CD4-positive, alpha-beta T cell treated with Interleukin-1 beta for 1 hour (primary cell): ENCODE data around the gene LHX3.

Source experiments
- DNase-seq, 2 donors: peaks; one replicate each; pipeline ENCODE4 v3.0.0-alpha.2; 2020 to 2022

LHX3 gene

DNA sequence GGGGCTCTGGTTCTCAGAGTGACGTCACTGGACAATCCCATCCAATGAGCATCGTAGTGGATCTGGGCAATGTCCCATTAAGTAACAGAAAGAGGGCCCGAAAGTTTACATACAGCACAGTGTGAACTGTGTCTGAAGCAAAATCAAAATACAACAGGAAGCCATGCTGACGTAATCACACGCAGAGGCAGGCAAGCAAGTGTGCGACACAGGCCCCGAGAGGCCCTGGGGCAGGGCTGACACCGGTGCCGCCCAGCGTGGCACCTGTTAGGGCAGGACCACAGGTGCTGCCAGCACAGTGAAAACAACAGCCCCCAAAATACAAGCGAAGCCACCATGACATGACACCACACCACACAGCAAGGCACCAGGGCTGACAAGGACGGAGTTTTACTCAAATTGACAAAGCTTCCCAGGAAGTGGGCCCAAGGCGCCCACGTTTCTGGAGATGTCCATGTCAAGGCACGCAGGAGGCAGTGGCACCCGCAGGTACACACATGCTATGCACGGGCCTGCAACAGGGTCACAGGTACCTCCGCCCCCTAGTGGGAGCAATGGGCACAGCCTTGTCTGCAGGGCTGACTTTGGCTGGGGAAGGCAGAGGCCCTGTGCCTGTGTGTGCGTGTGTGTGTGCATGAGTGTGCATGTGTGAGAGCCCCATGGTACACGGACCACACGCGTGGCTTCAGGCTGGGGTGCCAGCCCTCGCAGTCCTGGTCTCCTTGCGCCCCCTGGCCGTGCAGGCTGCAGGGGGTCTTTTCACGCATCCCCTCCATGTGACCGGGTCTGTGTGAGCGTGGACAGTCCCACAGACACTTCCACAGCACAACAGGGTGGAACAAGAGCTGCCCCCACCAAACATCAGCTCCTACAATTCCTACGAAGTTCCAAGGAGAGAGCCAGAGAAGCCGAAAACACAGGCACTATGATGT is 21.1 kb upstream of the LHX3 start:
- peak; percentile 72 to 80 for DNase-seq

DNA sequence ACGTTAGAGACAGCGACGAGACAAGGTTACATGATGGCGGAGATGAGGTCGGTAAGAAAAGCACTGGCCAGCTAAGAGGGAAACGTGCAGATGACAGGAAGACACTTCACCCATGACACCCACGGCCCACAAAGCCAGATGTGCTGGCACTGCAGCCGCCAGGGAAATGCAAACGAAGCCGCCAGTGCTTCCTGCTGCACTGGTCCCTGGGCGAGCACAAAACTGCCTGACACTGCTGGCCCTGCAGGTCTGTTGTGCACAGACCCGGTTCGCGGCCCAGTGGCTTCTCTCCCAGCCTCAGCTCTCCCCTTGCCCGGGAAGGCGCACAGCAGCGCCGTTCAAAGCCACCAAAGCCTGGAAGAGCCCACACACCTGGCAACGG is 20.4 kb upstream of the LHX3 start:
- DNase-seq, result peak; percentile 33 to 68

DNA sequence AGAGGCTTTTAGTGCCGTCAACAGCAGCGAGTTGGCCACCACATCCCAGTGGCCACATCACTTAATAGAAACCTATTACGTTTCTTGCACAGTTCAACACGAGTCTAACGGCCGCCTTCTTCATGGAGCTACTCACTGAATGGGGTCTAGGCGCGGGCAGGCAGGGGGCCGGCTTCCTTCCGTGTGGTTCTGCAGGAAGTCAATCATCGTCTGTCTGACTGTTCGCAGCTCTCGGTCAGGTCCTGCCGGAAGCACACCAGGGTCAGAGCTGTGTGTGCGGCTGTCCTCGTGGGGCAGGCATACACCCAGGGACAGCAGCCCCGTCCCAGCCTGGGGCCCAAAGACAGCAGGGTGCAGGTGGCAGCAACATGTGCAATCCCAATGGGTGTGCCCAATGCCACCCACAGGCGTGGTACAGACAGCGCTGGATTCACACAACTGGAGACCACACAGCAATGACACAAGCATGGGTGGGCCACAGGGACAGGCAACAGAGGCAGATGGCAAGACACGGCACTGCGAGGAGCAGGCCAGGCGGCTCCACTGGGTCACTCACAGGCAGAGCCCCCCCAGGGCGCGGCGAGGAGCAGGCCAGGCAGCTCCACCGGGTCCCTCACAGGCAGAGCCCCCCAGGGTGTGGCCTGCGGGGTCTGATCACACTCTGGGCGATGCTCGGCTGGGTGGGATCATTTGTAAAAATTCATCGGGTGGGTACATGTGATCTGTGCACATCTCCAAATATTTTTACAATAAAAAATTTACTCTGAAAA is 19.1 kb upstream of the LHX3 start:
- DNase-seq, result no peak

DNA sequence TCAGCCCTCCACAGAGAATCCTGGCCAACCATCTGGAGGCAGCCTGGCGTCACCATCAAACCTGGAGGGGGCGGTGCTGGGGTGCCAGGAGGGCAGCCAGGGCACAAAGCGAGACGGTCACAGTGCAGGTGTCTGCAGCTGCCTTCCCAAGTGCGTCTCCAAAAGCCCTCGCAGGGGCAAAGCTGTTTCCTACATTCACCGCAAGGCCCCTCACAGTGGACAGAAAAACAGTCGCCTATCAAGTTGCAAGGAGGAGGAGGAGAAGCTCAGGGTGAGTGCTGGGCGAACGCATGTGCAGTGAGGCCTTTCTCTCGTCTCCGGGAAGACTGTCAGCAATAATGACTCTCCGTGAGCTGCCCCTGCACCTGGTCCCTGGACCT is 18.0 kb upstream of the LHX3 start:
- DNase-seq, result no peak

DNA sequence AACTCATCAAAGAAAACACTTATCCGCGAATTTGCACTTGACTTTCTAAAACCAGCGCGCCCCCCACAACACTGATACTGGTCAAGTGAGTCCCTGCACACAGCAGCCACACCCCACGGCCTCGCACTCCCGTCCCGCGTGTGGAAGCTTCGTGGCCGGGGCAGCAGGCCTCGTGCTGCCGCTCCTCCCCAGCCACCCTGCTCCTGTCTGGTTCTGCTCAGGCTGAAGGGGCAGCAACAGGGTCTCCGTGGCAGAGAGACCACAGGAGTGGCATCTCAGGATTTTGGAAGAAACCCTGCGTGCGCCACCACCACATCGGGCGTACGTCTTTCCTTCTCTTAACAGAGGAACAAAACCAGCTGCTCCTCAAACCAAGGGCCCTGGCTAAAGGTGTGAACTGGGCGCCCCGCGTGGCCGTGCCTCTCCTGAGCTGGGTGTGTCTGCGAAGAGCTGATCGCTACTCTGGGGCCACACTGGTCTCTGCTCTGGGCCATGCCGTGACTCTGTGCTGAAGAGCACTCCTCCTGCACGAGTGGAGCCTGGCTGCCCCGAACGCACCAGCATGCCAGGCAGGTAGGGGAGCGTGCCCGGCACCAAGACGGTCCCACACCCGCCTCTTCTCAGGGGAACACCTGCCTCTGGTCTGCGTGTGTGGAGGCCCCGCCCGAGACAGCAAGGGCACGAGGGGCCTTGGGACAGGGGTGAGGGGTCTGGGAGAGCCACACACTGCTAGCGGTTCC is 17.4 kb upstream of the LHX3 start:
- DNase-seq, result no peak

DNA sequence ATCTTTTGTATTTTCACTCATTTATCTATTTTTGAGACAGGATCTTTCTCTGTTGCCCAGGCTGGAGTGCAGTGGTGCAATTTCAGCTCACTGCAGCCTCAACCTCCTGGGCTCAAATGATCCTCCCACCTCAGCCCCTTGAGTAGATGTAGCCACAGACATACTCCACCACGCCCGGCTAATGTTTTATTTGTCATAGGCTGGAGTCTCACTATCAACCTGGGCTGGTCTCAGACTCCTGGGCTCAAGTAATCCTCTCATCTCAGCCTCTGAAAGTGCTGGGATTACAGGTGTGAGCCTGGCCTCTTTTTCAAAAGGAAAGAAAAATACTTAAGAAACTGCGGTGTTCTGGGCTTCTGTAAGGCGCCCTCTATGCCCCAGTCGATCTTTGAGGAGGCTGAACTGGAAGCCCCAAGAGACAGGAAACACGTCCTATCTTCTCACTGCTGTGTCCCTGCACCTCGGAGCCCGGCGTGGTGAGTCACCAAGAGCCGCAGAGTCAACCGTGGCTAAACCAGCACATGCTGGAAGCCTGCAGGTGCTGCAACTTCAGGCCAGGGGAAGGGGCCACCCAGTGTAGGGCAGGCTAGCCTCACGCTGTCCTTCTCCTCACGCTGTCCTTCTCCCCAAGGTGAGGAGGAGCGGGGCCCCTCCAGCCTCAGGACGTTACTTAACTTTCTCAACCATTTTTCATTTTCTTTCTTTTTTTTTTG is 15.2 kb upstream of the LHX3 start:
- peak in 1 of 2 donors; percentile 38 for DNase-seq

DNA sequence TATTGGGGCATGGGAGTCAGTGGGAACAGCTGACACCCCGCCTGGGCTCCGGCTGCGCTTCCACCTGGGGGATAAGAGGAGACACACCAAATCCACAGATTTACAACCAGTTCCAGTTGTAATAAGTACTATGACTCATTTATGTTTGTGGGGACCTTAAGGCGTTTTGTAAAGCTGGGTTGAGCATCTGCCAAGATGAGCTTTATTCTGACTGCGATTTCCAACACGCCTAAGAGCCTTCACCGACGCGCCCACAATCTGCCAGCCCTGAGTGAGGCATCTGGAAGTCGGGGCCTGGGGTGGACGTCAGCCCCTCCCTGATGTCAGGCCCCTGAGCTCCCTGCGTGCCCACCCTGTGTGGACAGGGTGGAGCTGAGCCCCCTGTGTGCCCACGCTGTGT is 14.3 kb upstream of the LHX3 start:
- DNase-seq, result no peak

DNA sequence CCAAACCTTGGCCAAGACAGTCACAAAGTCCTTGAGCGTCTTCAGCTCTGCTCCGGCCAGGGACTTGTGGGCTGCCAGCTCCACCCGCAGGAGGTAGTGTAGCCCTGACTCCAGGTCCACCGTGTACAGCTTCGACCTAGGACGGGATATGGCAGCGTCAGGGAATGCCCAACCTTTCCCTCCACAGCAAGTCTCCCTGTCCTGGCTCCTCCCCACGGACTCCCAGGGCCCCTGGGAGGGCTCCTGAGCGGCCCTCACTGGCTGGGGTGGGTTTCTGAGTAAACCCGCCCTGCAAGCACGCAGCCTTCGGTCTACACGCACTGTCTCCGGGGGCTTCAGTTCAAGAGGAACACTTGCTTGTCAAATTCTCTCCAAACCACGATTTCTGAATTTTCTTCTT is 13.7 kb upstream of the LHX3 start:
- DNase-seq, result no peak

DNA sequence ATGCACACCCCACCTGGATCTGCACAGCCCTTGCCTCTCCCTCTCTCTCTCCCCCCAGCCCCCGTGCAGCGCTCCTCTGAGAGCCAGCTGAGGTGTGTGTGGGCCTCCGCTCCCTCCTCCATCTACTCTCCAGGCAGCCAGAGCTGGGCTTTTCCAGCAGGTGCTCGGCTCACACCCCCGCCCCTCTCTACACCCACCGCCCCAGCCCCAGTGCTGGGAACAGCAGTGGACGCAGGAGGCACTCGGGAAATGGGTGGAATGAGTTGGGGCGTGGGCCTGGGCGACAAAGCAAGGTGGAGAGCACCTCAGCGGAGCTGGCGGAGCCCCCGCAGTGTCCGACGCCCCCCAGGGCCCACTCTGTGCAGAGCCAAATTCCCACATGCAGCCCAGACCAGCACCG is 13.3 kb upstream of the LHX3 start:
- no peak for DNase-seq

DNA sequence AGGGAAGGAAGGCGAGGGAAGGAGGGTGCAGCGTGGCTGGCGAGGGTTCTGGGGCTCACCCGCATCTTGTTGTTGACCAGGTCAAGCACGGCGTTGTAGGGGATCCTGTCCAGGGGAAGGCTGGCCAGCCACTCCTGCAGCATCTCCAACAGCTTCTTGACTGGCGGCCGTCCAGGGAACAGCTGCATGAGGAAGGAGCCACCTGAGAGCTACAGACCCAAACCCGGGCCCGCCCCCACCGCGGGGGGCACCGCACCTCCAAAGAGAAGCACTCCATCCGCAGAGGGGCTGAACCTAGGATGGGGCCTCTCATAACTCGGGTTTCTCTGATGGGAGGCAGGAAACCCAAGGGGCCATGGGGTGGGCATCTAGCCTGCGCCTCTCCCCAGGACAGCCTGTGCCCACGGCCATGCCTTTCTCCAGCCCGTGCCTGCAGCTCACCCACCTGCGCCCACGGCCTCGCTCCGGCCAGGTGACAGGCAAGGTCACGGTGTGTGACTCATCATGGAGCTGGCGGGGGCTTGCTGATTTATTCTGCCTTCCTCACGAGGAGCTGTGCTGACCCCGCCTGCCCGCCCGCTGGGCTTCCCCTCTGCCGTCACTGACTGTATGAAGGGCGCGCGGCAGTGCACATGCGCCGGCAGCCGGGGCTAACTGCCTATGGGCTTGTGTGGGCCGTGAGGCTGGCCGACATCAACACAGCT is 11.8 kb upstream of the LHX3 start:
- DNase-seq, result no peak

DNA sequence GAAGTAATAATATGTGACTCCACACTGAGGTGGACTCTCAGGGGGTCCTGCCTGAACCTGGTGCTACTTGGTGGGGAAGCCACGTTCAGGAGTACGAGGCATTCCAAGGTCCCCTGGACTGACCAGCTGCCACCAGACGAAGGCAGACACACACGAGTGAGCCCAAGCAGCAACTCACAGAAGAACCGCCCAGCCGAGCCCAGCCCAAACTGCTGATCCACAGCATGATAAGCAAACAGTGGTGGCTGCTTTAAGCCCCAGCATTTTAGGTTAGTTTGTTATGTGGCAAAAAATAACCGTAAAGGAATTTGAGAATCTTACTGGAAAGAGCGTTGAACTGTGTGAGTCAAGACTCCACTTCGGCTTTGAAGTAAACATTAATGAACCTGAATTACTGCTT is 8.8 kb upstream of the LHX3 start:
- DNase-seq, result no peak

DNA sequence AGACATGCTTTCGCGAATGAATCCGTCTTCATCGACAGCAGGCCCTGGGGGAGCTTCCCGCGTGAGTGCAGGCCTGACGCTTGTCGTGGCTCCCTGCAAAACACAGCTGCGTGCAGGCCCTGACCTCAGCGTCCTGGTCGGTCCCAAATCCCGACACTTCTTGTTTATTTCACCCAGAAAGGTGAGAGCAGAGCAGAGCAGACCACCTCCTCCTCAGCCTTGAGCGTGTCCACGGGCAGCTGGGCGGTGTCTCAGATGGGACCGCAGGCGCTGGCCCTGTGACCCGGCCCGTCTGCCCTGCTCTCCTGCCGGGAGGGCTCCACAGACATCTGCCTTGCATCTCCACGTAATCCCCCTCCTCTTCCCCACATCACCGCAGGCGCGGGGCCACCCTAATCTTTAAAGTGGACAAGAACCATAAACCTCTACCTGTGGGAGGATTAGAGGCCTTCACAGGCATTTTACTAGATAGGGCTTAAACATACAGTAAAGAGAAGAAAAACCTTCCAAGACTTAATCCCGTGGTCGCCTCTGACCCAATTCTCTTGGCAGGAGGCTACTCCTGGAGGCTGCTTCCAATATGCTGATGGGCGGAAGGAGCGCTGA is 7.5 kb upstream of the LHX3 start:
- DNase-seq, result no peak

DNA sequence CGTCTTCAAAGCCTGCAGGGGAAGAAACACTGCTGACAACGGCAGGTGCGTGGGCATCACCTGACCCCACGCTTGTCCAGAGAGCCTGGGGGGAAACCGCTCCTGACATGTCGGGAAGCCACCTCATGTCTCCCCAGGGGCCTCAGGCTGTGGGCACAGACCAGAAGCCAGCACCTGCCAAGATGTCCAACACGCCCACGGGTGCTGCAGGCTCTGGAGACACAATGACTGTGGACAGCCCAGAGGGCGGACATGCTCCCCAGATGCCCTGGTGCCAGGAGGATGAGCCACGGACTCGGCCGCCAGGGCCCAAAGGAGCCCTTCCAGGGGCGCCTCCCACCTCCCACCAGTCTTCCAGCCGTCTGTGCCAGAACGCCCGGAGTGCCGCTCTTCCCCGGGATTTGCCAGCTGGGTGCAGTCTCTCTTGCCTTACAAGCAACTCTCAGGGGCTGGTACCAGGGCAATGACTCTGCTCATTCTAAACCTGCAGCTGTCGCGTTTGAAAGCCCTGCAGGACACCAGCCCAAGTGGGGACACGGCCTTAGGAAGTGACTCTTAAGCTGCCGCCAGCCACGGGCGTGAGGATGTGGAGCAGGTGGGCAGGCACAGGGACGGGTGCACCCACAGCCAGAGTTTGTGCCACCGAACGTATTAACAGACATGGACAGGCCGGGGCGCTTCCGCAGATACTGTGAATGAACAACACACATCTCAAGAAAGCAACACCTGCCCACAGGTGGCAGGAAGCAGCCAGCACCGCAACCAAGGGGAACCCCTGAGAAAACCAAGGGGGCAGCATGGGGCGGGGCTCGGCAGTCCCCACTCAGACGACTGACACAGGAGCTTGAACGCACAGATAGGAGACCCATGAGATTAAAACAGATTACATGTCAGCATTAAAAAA is 6.8 kb upstream of the LHX3 start:
- no peak for DNase-seq

DNA sequence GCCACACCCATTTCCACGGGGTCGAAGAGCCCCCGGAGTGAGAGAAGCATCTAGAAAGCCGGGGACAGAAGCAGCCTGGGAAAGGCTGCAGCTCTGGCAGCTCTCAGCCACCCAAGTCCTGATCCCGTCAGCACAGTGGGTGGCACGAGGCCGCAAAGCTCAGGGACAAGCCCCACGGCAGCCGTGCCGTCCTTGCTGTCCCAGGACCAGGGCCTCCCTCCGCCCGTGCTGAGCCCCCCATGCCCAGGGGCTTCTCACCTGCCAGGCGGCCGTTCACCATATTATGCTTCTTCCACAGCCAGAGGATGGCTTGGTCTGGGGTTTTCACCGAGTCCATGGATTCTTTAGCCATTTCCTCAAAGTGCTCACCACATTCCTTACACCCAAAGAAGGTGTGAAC is 6.1 kb upstream of the LHX3 start:
- DNase-seq, result no peak

DNA sequence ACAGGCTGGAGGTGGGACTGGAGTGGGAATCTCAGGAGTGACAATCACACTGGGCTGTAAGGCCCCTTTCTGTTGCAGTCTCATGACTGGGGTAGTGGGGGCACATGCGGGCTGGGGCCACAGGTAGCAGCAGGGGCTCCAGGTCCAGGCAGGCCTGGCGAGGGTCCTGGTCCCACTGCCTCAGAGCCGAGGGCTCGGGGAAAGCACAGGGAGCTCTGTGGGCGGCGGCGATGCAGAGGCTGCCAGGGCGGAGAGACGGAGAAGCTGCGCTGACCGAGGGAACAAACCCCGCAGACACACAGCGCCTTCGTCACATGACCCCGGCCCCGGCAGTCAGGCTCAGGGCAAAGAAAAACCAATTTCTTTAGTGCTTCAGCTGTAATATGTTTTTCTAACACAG is 5.3 kb upstream of the LHX3 start:
- no peak for DNase-seq

DNA sequence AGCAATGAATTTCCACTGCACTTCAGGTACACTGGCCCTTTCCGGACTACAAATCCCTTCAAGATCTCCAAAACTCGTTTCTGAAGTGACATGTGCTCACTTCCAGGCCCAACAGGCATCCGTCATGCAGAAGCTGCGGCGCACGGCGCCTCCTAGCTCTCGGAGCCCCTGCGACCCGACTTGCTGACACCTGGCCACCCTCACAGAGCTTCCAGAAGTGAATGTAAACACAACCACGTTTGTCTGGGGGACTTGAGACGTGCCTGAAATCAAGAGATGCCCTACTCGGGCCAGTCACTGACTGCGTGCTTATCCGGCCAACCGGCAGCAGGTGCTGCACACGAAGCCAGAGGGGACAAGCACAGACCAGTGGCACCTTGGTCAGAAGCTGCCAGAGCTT is 4.9 kb upstream of the LHX3 start:
- DNase-seq, result no peak

DNA sequence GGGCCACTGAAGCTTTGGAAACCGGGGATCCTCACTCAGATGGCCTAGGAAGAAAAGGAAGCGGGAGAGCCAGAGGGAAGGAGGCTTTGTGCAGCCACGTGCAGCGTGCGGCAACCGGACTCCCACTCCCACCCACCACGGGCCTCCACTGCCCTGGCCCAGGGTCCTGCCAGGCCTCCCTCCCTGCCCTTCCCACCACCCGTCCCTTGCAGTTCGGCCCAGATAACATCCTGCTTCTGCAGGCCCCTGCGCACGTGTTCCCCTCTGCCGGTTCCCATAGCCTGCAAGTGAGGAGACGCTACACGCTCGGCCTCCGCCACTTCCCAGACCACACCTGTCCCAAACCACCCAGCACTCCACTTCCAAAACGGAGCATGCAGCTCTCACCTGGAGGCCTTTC is 4.3 kb upstream of the LHX3 start:
- no peak for DNase-seq

DNA sequence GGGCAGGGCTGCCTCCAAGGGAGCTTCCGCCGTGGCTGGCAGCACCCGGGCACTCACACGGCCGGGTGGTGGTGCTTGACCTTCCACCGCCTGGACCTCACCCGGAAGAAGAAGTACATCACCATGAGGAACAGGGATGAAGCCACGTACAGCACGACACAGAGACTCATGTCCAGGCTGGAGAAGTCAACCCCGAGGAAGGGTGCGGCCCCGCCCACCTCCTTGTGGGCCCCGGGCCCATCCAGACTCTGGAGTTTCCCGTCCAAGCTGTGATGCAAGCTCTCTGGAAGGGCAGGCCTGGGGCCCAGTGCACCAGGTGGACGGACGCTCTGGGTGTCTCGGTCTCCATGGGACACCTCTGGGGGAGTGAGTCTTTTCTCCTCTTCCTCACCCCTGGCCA is 3.7 kb upstream of the LHX3 start:
- no peak for DNase-seq

DNA sequence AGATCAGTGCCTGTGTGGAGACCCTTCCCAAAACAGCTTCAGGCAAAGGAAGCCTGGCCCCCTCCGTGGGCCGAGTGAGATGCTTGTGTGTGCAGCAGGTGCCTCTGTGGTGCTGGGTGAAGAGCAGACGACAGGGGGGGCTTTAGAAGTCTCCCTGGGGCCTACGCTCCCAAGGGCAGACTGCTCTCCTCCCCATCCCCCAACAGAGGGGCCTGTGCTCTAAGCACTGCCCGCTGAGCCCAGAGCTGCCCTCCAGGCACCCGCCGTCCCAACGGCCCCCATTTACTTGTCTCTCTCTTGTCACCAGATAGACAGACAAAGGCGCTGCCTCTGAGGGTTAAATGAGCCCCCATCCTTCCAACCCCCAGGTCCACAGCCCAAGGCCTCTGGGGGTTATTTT is 2.7 kb upstream of the LHX3 start:
- DNase-seq, result no peak

DNA sequence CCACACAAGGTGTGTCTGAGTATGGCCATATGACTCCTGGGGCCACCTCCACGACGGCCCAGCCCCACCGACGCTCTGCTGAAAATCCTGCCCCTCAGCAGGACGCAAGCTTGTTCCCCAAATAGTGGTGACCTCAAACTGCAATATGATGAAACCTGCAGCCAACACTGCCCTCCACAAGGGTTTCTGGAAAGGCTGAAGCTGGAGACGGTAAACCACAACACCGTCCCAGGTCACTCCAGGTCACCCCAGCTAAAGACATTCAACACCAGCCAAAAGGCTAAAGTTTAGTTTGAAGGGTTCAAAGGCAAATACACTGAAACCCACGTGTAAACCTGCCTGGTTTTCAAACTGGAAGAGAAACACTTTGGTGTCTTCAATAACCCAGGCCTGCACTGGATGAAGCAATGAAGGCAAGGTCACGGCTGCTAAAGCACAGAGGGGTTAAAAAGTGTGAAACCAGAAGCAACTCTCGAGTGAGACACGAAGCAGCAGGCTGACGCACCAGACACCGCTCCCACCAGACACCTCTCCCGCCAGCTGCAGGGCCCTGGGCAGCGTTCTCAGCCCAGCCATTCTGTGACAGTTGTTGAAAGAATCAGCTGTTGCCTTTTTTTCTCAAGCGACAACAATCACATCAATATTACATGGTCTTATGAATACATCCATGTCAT is 1.8 kb upstream of the LHX3 start:
- DNase-seq, result no peak

DNA sequence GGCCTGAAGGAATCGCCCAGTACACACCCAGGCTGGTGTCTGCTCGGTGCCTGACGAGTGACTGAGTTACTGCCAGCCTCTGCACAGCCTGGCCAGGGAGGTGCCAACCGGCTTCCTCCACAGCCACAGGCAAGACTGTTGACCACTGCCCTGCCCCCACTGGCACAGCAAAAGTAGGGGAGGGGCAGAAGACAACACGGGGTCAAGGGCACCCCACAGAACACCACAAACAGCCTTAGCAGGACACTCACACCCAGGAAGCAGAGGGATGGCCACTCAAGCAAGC is 722 bp upstream of the LHX3 start:
- DNase-seq, result no peak
